ENCODE results near the gene IL1B. TPM values are rescaled to one million over a fixed set of nuclear protein-coding genes. Genes with fewer than 3 reads are reported as not detected.

IL1B gene
- total RNA-seq, result 0.36 and 0.97 TPM in 2 replicates

DNA sequence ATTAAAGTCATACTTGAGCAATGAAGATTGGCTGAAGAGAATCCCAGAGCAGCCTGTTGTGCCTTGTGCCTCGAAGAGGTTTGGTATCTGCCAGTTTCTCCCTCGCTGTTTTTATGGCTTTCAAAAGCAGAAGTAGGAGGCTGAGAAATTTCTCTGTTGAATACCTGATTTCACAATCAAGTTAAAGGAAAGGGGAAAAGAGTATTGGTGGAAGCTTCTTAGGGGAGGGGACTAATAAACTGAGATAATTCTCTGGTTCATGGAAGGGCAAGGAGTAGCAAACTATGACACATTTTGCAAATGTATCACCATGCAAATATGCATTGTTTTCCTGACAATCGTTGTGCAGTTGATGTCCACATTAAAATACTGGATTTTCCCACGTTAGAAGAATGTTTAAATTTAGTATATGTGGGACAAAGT lies at the start of gene IL1B:
Gene IL1B (minus strand): TSS at position 85 of the 423 bp plus-strand sequence. CDS start 550 bp downstream, outside the sequence.

DNA sequence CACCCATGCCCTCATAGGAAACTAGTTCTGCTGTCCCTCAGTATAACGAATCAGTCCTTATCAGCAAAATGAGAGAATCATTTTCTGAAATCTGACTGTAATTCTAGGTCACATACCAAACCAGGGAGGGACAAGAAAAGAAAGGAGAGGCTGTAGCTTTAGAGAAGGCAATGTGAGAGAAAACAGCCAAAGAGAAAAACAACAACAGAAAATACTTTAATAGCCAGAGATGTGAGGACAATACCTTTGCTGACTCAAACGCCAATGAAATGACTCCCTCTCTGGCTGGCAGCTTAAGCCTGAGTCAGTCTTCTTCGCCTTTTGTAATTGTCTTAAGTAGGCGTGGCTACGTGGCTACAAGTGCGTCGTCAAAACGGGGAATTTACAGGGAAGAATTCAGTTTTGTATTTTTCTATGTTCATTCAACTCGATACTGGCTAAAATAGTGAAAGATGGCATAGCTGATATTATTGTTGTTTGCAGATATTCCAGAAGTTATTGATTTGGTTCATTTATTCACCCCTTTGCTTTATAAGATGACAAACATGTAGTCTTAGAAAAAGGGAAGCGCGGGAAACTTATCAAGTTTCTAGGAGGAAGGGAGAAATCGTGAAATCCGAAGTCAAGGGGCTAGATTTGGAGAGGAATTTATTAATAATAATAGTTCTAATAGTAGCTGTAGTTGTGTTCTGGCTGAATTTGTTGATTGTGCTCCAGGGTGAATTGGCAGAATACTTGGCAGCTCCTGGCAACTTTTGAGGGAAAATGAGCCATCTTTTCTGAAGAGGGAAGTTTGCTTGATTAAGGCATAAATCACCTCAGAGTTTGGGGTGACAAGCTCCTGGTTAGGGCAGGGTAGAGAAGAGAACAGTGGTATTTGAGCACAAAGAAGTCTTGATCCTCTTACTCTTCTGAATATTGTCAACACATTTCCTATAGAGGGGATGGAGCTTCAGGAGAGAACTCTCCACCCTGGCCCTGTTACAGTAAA lies 52.1 kb downstream of the IL1B start, which contains the start of gene IL1A:
Gene IL1A (minus strand): TSS at position 295 of the 991 bp plus-strand sequence. CDS start 723 bp downstream, outside the sequence.

Other genes starting within 250 kb of the IL1B start
- 46.4 and 51.0 TPM in 2 replicates for gene SLC20A1, start 190.8 kb downstream of the IL1B start, total RNA-seq
- not detected in 2 replicates for gene NT5DC4, start 115.8 kb downstream of the IL1B start, total RNA-seq
- gene CKAP2L, start 72.2 kb downstream of the IL1B start, total RNA-seq, result 1.1 and 3.0 TPM in 2 replicates
- 0.49 TPM in 1 of 2 replicates, not detected in the other for gene IL1A, start 52.3 kb downstream of the IL1B start, total RNA-seq
- gene IL37, start 74.4 kb upstream of the IL1B start, total RNA-seq, result not detected in 2 replicates
- gene IL36G, start 141.2 kb upstream of the IL1B start, total RNA-seq, result not detected in 2 replicates
- gene IL36A, start 168.7 kb upstream of the IL1B start, total RNA-seq, result not detected in 2 replicates
- gene IL36B, start 216.1 kb upstream of the IL1B start, total RNA-seq, result not detected in 2 replicates
- gene IL36RN, start 222.4 kb upstream of the IL1B start, total RNA-seq, result not detected in 2 replicates
- gene IL1F10, start 231.2 kb upstream of the IL1B start, total RNA-seq, result not detected in 2 replicates